Right hindlimb (tissue), 1 donor: Measurements from ENCODE around the gene KAT6B.

Experiments
- DNase-seq: peaks from one replicate; pipeline ENCODE4 v3.0.0-alpha.2; 2018

KAT6B gene

DNA sequence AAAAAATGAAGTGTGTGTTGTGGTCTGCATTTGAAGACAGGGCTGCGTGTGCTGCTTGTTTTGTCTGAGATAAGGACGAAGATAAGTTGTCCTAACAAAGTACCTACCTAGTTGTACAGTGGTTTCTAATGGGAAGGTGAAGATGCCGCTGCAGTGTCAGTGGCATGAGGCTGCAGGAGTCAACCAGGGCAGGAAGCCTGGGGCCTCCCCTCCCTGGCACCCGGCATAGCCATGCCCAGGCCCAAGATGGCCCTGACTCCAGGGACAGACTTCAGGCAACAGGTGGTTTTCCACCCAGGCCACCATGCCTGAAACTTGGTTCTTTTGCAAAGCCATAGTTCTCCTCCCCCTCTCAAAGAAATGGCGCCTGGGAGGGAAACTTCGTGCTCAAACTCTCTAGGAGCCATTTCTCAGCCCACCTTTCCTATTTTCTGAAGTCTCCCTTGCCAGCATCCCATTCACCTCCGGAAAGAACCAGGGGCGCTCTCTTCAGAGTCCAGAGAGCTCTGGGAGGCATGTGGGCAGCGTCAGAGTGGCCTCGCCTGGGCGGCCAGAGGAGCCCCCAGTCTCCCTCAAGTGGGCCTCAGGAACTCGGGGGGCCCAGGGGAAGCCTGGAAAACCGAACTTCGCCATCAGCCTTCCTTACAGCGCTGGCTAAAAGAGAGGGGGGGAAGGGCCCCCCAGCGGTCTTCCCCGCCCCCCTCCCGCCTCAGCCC is 2.1 kb upstream of the KAT6B start:
- DNase-seq: peak; percentile 65

DNA sequence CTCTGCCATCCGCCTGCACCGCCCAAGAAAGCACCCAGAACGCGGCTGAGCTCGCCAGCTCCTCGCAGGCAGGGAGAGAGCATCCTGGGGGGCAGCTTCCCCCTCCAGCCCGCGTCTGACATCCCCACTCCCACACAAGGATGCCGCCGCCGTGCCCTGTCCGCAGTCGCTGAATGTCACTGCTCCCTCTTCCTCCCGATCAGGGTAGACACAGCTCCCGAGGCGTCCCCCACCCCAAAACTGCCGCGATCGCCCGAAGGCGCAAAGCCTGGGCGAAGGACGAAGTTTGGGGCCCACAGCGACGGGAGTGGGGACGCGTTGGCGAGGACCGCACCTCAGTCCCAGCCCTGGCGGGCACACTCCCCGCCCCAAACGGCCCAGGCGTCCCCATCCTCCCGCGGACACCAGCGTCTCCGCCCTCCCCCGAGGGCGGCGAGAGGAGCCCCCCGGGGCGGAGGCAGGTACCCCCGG is 1.5 kb upstream of the KAT6B start:
- peak; percentile 70 for DNase-seq

GRCh38 chr10:74825371-74826141 is 844 bp upstream of the KAT6B start:
- DNase-seq: peak; percentile 83

DNA sequence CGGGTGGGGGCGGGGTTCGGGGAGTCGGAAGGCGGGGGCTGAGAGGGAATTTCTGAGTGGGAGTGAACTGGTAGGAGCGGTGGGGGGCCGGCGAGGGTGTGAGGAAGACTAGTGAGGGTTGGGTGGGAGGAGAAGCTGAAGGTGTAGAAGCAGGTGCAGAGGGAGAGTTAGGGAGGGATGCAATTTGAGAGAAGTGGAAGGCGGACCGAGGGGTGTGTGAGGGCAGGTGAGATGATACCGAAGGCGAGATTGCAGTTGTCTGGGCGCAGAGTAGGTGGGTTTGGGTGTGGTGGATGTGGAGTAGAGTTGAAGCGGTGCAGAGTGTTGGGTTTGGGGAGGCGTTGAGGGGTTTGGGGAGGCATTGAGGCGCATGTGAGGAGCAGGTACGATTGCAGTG is 643 bp downstream of the KAT6B start:
- no peak for DNase-seq

DNA sequence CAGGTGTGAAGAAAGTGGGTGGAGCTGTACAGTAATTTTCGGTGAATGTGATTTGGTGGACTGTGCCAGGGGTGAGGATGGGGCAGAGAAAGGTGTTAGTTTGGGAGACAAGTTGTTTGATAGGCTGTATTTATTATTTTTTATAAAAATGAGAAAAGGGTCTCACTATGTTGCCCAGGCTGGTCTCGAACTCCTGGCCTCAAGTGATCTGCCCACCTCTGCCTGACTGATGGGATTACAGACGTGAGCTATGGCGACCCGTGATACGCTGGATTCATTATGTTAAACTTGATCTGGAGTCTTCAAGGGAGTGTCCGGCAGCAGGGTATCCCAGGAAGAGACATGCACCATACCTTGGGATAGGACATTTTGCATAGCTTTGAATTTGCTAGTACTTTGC is 1.3 kb downstream of the KAT6B start:
- DNase-seq: no peak

DNA sequence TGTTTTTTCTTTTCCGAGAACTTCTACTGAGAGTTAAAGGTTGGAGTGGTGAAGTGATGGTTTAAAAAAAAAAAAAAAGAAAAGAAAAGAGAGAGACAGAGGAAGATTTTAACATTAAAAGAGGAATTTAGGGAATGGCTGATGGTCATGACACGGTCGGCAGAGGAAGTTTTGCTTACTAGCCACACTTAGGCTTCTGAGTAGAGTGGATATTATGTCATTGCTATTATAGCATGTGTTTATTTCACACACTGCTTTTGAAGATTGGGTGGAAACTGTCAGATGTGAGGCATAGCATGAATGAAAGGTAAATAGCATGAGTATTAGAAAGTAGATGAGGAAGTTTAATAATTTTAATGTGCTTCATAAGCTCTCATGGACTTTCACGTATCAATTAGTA is 2.5 kb downstream of the KAT6B start:
- DNase-seq: no peak

GRCh38 chr10:74831518-74832120 is 5.2 kb downstream of the KAT6B start:
- DNase-seq: no peak

DNA sequence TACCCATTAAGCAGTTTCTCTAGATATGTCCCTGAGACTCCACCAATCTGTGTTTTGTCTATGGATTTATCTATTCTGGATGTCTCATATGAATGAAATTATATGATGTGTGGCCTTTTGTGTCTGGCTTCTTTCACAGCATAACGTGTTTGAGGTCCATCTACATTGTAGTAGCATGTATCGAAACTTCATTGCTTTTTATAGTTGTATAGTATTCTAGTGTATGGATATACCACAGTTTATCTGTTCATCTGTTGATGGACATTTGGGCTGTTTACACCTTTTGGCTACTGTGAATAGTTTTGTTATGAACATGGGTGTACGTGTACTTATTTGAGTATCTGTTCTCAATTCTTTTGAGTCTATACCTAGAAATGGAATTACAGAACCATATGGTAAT is 9.6 kb downstream of the KAT6B start:
- no peak for DNase-seq

DNA sequence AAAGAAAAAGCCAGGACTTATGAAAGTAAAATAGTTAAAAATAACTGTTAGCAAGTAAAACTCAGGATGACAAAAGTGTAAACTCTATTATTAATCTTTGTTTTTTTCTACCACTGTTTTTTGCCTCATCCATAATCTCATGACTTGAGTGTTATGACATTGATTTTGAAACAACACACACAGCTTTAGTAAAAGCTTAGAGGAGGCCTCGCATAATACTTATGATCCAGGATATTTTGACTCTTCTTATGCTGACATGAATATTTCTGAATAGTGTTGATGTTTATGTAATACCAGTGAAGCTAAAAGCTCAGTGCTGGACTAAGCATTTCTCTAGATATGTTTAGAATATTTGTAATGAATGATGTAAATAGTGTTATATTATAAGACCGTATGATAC is 10.5 kb downstream of the KAT6B start:
- no peak for DNase-seq

DNA sequence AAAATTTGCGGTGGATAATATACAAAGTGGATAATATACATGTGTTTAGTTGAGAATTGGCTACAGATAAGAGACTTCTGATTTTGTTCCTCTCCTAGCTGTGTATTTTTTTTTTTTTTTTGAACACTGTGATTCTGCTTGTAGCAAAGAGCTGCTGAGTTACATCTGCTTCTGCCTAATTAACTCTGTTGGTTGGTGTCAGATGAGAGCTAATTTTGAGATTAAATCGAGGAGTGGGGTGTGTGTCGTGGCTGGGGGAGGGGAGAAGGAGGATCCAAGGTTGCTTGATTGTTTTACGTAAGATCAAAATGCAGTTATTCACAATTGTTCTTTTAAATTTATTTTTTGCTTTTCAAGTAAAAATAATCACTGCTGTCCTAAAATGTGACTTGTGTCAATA is 11.3 kb downstream of the KAT6B start:
- DNase-seq: no peak

GRCh38 chr10:74839708-74840107 is 13.3 kb downstream of the KAT6B start:
- no peak for DNase-seq

- no peak for DNase-seq
Observed at GRCh38 chr10:74841265-74841973, 15.0 kb downstream of the KAT6B start.

DNA sequence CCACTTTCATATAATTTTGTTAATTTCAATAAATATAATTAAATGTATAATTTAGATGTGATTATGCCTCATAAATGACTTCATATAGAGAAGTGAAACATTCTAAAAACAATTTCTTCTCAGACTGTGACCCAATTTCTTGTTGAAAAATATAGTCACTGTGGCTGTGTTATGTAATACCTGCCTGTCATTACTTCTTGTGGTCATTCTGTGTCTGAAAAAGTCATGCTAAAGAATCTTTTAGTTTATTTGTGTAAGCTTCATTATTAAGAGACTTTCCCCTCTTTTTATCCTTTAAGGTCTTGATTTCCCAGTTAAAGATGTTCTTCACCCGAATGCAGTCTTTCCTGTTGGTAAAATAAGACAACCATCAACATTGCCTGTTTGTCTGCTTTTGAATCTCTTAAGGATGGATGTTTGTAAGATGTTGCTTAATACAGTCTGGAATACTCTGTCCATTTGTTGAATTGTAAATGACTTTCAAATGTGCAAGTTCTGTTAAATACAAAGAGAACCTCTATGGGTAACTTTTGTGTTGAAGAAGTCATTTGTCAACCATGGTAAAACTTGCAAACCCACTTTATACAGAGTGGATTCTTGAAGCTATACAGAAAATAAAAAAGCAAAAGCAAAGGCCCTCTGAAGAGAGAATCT is 16.0 kb downstream of the KAT6B start:
- no peak for DNase-seq

GRCh38 chr10:74846958-74847357 is 20.6 kb downstream of the KAT6B start:
- no peak for DNase-seq

- DNase-seq: no peak
Observed at GRCh38 chr10:74851831-74852230, 25.4 kb downstream of the KAT6B start.

- DNase-seq: no peak
Observed at GRCh38 chr10:74852381-74852780, 26.0 kb downstream of the KAT6B start.

DNA sequence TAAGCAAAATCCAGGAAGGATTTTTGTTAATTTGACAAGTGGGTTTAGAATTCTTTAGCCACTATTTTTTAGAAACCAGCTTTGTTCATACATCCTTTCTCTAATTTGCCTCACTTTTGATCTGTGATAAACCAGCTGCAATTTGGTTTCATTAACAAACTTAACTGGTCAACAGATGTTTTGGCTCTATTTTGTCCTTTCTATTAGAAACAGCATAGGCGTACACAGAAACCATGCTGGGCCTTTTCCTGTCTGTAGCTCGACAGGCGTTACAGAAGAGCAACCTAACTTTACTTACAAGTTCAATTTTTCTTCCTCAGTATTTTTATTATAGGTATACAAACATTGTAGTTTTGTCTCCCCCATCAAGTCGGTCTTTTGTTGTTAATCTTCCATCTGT is 28.2 kb downstream of the KAT6B start:
- DNase-seq: no peak

- no peak for DNase-seq
Observed at GRCh38 chr10:74855027-74855426, 28.6 kb downstream of the KAT6B start.

- no peak for DNase-seq
Observed at GRCh38 chr10:74855439-74855838, 29.0 kb downstream of the KAT6B start.

DNA sequence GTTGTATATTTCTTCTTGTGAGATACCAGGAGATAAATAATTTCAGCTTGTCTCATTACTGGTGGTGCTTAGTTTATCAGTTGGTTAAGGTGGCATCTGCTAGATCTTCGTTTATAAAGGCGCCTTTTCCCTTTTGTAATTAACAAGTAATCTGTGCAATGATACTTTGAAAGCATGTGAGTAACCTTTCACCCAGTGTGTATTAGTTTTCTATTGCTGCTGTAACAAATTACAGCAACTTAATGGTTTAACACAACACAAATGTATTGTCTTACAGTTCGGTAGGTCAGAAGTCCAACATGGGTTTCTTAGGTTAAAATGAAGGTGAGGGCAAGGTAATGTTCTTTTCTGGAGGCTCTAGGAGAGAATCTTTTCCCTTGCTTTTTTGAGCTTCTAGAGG is 30.5 kb downstream of the KAT6B start:
- no peak for DNase-seq

DNA sequence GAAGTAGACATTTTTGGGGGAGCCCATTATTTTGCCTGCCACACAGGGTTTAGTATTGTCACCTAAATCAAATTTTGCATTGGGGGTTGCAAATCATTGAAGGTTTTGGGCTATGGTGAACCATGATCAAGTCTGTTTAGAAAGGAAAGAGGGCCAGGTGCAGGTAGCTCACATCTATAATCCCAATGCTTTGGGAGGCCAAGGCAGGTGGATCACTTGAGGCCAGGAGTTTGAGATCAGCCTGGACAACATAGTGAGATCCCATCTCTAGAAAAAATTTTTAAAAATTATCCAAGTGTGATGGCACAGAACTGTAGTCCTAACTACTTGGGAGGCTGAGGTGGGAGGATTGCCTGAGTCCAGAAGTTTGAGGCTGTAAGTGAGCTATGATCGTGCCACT is 31.2 kb downstream of the KAT6B start:
- no peak for DNase-seq

DNA sequence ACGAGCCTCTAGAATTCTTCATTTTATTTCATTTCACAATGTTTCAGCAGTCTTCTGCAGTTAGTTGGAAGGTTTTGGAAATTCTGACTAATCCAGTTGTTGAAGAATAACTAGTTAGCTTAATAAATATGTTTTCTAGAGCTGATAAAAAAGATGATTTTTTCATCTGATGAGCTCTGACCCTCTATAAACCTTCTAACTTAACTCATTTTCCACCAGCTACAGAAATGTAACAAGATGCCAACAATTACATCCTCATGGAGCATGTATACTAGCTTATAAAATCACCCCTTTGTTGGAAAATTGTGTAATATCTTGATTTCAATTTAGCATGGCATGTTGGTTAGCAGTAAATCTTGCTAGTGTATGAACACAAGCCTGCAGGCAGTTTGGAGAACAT is 33.1 kb downstream of the KAT6B start:
- no peak for DNase-seq

- DNase-seq: no peak
Observed at GRCh38 chr10:74862625-74863024, 36.2 kb downstream of the KAT6B start.
